NK-92 (cell line): Measurements from ENCODE around the gene DLG2.

ENCODE experiments used
- DNase-seq: peaks from one replicate; lab custom pipeline; 2025; ENCODE audit not compliant: unreplicated experiment; lab: John Stamatoyannopoulos, UW

DLG2 gene

DNA sequence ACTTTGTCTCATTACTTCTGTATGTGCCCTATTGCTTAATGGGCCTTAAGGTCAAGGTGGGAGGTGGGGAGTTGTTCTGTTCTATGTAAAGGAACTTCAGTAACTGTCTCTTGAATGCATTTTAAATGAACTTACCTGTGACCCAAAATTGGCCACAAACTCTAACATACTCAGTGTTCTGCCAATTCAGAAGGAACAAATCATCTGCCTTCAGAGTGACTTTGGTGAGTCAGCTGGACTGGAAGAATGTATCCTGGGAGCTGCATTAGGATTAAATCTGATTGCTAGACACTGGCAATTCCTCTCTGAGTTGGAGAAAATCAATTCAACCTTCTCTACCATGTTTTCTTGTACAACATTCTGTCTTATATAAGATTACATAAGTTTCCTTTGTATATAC is 1104.8 kb downstream of the DLG2 start:
- DNase-seq: no peak

DNA sequence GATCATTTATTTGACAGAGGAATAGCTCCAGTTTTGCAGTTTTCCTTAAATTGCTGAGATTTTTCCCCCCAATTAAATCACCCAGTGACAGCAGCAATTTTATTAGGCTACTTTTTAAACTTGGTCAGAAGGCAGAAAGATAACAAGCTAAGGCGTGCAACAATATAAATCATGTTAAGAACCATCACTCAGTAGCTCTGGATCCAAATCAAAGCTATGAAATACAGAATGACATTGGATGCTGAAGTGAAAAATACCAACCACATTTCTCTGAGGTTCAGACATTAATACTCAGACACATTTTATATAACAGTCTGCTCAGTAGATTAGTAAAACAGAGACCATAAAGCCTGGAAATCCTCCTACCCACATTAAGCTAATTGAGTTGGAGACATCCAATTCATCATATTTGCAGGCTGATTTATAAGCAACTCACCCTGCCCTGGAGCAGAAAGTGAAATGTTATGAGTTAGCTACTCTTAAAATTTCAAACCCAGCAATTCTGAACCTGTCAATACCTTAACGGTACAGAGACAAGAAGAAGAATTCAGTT is 1108.4 kb downstream of the DLG2 start:
- no peak for DNase-seq

DNA sequence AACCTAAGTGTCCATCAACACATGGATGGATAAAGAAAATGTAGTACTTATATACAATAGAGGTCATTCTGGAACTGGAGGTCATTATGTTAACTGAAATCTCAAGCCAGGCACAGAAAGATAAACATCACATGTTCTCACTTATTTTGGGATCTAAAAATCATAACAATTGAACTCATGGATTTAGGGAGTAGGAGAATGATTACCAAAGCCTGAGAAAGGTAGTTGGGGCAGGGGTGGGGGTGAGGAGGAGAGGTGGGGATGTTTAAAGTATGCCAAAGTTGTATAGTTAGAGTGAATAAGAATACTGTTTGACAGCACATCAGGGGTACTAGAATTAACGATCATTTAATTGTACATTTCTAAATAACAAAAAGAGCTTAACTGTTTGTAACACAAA is 1112.7 kb downstream of the DLG2 start:
- no peak for DNase-seq

DNA sequence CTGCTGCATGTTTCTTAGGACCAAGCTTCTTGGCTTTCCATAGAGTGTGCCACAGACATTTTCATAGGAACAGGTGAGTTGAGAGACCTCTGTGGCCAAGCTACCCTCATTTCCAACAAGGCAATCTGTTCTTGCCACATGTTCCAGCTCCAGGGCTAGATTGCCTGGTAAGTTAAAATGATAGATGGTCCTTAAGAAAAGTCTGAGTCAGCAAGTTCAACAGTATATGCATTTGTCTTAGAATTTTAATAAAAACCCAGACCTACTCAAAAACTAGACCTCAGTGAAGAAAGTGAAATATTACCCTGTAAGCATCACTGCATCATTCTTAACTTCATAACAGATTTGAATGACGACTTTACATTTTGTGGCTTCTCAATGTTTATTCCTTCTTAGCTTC is 1123.6 kb downstream of the DLG2 start:
- no peak for DNase-seq

DNA sequence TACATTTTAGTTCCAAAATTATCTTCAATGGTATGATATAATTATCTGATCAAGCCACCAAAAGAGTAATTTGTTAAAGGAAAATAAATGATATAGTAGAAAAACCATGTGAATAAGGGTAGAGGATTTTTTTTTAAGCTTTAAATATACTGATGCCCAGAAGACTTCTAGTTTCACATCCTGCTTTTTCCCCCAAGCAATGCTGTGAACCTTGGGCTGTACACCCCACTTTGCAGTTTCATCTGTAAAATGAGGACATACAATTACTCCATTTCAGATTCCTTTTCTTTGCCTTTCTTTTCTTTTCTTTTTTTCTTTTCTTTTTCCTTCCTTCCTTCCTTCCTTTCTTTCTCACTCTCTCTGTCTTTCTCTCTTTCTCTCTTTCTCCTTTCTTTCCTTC is 1125.4 kb downstream of the DLG2 start:
- no peak for DNase-seq

DNA sequence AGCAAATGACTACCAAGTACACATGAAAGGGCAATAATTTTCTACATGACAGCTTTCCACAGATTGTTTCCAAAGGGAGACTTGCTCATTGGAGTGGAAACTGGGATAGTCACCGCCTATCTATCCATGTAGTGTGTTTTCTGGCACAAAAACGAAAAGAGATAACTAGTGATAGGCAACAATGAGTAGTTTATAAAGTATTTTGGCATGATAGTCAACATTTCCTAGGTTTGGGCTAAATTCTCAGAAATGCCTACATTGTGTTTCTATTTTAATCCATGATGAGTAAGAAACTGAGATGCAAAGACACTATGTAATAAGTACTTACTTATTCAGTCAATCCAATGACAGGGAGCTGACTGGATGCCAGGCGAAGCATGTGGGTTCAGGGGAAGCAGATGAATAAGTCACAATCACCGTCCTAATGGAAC is 1129.1 kb downstream of the DLG2 start:
- no peak for DNase-seq

DNA sequence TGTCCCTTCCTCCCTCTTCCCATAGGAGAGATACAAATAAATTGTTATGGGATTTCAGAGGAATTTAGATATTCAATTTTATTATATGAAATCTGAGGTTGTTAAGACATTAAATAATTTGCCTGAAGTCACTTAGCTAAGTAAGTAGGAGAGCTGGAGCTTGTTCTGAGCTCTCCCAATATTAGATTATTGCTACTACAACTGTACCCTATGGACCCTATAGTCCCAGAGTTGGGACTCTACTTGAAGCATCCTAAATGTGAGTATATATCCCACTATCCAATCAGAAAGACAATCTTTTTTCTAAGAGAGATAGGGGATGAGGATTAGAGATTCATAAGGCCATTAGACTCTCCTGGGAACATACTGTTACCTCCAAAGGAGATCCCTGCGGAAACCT is 1130.0 kb downstream of the DLG2 start:
- DNase-seq: no peak

DNA sequence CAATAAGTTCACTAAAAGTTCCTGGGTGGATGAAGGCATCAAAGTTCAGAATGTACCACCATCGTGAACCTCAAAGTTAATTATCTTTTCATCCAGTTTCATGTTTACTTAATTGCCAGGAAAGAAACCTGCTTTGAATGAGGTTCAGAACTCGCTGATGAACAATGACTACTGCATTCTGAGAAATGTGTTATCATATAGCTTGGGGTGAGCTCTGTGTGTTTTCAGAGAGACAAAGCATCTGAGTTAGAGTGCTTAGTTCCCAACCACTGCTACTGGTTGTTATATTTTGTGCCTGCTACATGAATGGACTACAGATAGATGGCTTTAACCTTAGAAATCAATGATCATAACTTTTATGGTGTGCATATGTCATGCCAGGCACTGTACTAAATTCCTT is 1131.0 kb downstream of the DLG2 start:
- no peak for DNase-seq

DNA sequence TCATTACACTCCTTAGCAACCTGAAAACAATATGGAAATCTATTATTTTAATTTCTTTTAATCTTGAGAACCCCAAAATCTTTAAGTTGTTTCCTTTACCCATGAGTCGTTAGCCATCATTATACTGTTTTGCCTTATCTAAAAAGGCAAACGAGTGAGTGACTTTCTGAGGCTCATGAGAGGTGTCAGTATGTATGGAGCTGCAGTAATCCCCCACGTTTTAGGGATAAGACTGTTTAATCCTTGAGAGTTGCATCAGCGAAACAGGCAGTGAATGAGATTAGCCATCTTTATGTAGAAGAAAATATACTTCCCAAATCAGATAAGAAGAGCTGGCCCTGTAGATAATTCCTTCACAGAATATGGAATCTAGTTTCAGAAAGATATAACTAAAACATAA is 1147.0 kb downstream of the DLG2 start:
- no peak for DNase-seq

DNA sequence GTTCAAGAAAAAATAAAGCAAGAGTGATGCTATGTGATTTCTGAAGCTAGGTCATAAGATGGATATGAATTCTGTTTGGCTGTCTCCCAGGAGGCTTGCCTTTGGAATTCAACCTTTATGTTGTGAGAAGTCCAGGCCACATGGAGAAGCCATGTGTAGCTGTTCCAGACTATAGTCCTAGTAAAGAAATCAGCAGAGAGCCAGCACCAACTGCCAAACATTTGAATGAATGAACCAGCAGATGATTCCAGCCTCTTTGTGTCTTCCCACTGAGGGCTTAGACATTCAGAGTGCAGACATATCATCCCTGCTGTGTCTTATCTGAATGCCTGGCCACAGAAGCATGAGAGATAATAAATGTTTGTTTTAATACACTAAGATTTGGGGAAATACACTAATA is 1150.6 kb downstream of the DLG2 start:
- DNase-seq: no peak

DNA sequence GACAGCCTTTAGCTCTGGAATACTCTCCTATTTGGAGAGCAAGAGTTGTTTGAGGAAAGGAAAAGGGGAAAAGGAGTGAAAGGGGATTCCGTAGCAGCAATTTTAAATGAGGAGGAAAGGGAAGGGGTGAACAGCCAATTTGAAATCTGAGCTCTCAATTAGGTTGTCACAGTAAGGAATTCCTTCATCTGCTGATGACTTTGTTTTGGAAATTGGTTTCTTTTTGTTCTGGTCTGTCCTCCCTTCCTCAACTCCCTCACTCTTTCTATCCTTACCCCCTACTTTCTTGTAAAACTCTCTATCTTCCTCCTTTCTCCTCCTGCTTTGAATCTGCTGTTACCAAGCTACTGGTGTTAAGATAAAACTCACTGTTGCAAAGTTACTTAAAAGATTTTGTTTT is 1155.6 kb downstream of the DLG2 start:
- no peak for DNase-seq

DNA sequence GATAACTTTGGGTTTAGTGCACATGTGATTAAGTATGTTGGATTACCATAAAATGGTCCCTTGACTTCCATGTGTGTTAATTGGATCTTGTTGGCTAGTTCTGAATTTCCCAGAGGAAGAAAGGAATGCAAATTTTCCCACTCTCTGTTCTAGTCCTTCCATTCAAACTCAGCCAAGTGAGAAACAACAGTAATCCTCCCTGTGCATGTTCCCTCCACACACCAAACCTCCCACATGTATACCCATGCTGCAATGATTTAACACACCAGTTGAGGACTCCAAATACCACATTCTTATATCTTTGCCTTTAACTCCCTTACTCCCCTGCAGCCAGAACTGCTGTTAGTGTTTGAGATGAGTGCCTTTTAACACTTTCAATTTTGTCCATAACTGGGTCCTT is 1158.9 kb downstream of the DLG2 start:
- no peak for DNase-seq

DNA sequence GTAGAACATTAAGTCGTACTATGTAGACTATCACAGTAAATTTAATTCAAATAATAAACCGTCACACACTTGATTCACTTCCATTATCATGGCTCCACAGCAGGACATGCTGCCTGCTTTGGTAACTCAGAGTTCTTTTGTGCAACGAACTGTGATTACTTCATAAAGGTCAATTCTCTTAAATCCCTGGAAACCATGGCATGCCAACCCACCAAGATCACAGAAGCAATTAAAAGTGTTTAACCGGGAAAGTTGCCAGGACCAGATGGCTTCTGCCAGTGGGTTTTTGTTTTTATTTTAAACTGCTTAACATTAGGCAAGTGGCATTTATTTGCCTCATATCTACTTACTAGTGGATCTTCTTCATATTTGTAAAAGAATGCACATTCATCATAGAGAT is 1162.1 kb downstream of the DLG2 start:
- no peak for DNase-seq

DNA sequence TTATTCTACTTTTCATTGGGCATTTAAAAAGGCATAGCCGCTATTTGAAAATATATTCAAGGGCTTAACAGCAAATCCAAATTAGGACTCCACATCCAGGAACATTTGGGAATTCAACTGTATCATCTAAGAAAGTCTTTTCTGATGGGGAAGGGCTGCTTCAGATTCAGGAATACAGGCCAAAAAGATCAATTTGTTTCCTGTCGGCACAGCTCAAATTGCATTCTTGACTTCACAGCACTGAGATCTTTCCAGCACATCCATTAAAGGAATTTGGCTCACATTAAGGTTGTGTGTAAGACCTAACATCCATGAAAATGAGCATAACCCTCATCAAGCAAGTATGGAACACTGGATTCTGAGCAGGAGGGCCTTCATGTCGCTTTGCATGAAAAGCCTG is 1171.5 kb downstream of the DLG2 start:
- DNase-seq: no peak

DNA sequence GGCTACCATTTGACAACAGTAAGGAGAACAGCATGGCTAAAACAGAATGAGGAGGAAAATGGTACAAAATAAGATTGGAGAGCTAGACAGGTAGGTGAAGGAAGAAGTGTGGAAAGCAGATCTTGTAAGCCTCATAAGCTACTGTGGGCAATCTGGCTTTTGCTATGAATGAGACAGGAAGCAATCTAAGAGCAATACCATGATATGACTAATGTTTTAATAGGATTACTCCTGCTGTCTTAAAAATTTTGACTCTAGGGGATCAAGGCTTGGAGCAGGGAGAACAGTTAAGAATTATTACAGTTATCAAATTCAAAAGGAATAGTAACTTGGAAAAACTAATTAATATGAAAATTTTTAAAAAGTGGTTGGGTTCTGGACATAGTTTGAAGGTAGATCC is 1174.9 kb downstream of the DLG2 start:
- no peak for DNase-seq

DNA sequence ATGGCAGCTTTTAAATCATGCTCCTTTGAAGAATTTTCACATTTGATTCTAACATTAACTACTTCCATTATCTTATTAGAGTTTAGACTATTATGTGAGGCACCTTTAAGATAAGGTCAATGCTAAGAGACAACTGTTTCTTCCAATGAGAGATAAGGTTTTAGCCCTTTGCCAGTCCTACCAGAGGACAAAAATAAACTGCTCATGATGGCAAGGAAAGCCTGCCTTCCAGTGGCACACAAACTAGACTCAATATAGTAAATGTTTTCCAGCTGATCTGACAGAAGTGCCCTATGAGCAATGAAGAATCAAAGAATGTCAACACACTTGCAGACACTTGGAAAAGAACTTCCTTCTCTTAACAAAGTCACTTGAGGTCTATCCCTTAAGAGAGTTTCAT is 1188.6 kb downstream of the DLG2 start:
- no peak for DNase-seq

DNA sequence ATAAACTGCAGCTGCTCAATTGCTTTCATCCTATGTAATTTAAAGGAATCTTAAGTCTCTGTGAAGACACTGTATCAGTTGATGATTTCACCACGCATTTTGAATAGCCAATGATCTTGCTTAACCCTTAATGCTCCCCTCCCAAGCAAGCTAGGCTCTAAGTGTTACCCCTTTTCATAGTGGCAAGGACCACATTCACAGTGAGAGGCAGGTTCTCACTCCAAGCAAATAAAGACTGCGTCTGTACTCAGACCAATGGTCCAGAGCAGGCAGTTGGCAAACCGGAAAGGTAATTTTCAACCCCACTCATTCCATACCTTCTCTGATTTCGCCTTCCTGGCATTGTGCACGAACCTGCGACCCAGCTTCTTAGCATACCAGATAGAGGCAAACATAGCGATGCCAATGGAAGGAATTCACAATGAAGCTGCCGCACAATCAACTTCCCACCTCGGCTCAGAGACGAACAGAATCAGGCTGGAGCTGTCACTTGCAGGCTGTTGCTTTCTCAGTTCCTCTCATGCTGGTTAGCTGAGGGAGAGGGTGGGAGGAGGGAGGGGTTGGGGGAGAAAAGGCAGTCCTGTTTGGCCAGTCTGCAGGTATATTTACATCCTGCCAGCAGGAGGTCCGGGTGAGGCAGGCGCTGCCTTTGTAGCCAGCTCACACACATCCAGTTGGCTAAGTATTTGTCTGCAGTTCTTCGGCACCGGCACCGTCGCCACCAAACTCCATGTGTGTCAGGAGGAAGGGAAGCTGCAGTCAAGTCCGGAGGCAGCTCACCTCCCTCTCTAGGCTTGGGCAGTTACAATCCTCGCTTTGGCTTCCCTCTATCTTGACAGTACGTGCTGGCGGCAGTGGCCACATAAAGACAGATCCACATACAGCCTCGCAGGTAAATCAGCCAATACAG is 1189.8 kb downstream of the DLG2 start:
- DNase-seq: no peak

DNA sequence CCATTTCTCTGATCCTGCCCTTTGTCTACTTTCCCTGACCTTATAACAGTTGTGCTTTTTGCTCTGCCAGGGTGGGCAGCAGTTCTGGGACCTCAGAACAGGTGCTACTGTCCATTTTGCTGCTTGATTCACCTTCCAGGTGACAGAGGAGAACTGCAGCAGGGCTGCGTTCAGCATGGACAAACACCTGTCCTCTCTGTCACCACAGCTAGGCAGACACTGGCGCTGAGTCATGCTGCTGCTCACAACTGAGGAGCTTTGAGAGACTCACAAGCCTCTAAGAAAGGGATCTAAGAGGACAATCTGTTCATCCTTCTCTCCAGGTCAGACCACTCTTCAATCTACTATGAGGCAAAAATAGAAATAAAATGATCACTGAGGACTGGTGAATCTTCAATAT is 1196.5 kb downstream of the DLG2 start:
- DNase-seq: no peak

DNA sequence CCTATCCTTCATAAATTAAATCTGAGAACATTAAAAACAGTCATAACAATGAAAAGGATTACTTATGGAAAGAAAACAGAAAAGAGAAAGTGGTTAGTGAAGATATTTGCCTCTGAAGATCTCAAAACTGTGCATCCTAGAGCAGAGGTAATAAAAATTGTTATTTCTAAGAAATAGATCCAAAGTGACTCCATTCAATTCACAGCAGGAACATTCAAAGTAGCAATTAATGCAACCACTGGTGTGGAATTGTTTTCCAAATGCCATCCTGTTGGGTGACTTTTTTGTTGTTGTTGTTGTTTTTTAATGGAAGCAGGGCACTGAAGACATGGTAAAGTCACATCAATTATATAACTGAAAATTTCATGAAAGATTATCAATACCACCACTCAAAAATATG is 1201.5 kb downstream of the DLG2 start:
- DNase-seq: no peak

DNA sequence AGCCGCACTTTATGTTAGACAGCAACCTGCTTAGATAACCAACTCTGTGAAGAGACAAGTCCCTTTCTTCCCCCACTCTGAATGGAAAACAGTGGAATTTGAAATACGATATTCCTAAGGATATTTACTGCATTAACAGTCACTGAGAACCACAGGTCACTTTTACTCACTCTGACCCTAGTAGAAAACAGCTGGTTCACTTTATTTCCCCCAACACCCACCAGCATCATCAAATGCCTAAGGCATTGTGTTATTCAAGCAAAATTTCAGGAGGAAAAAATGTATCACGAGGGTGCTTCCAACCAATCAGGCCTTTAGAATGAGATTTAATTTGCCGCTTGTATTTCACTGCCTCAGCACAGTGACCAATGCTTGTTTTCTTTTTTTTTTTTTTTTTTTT is 1206.9 kb downstream of the DLG2 start:
- DNase-seq: no peak

DNA sequence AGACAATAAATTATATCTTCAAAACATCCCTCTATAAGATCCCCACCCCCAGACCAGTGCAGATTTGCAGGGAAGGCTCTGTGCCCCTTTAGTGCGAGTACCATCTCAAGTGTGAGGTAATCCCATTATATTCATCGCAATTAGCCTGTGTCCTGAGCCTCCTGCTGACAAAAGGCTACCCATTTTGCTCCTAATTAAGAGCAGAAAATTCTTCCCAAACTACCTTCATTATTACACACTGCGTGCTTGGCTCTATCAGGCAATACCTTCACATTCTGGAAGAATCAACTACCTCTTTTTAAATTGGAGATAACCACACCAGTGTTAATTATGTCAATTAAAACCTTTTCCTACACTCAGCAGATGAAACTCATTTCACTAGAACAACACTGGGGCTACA is 1207.5 kb downstream of the DLG2 start:
- no peak for DNase-seq

DNA sequence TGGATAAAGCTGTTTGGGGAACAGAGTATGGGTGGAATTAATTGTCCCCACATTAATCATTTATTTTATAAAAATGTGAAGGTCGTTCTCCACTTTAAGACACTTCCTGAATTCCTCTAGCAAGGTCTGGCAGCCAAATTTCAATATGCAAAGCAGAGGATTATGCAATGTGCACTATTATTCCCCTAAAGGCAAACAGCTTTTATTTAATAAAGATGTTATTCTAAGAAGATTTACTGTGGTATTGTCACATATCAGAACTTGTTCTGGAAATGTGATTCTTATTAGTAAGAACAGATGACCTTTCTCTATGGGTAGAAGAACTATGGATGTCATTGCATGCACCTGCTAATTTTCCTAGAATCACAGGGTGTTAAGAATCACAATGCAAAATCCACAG is 1212.2 kb downstream of the DLG2 start:
- DNase-seq: no peak

DNA sequence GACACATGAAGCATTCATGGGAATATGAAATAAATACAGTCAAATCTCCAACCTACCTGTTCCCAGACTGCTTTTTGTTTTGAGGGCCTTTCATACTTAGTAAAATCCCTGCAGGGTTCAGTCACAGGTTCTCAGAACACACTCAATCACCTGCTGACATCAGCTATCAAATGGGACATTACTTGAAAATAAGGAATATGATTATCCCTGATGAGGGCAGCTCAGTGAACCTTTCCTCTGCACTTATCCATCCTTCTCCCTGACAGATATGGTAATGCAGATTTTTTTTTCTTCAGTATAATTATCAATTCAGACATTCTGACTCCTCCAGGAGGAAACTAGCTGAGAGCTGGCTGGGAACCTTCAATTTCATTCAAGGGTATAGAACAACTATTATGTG is 1213.6 kb downstream of the DLG2 start:
- DNase-seq: no peak
